ENCODE data around the gene NUB1.

- TF ChIP-seq CTCF (IDR thresholded peaks at IDR 0.05) (no peak), POLR2AphosphoS5 (IDR thresholded peaks at IDR 0.05) (no peak), POLR2A (IDR thresholded peaks at IDR 0.05) (no peak)
These were observed 42.7 kb downstream of the NUB1 start for GRCh38 chr7:151384352-151384697.
